Heart left ventricle (tissue), 13 donors: ENCODE results near the gene SND1.

Experiments
- CTCF ChIP-seq, 12 donors: fragments of 200-600 bp; sonication (generic) in 4 of 12; IDR thresholded peaks; one replicate each; pipeline versions ENCODE4 v1.5.0 to v1.8.0; 2018 to 2022; ENCODE audit warnings: antibody characterized with exemption in 12 of 12, mild to moderate bottlenecking in 5 of 12
- POLR2A ChIP-seq, 2 donors: fragments of 450-650 bp; IDR thresholded peaks; one replicate each; pipeline ENCODE4 v1.6.1; 2017; ENCODE audit warnings: antibody characterized with exemption in 2 of 2, mild to moderate bottlenecking in 2 of 2, moderate library complexity in 2 of 2
- donor health status: ischemic (EF 13 %, LVEDD 7.1; RV severe dilation, severe dysfunction).
- donor health status: DM: no; HTN: yes; CAD: no.
- donor health status: DM: no; HTN: no; CAD: no.
- donor health status: ischemic (EF 25% LVEDD 6.9; RV normal size, moderate dysfunction).
- donor health status: ischemic (EF 25% LVEDD 5.7; RV mildly dilated, moderate dysfunction).
- donor health status: ischemic (EF 35%, LVEDD 5.7; RV mildly dilated, moderate dysfunction).
- donor health status: nonischemic (EF 11% LVEDD 7.7; RV severe dilation, severe dysfunction).
- donor health status: DM: yes; HTN: yes; CAD: no.
- donor health status: PGD.
- donor health status: ischemic (EF 29% LVEDD 5.4; RV normal size, mild dysfunction).
- donor health status: nonischemic (EF 23%, LVEDD 6.1; RV moderate dilation, normal function).

GRCh38 chr7:127635659-127636285 is 16.2 kb upstream of the SND1 start:
- TF ChIP-seq CTCF (IDR thresholded peaks at IDR 0.05) (no peak), POLR2A (IDR thresholded peaks at IDR 0.05) (no peak)
